HG02938 (cell line): Measurements from ENCODE around the gene CALM1.

Experiments
- ATAC-seq: cut with Tn5 transposase; IDR thresholded peaks from one replicate; pipeline ENCODE4 v1.9.1; 2021; ENCODE audit warnings: mild to moderate bottlenecking, moderate library complexity; ENCODE audit not compliant: unreplicated experiment

The CALM1 gene

GRCh38 chr14:90407230-90407629 lies 10.4 kb downstream of the CALM1 start:
- ATAC-seq, result no peak

- no peak for ATAC-seq
Observed at GRCh38 chr14:90408713-90409112, 11.9 kb downstream of the CALM1 start.

- ATAC-seq, result no peak
Observed at GRCh38 chr14:90409209-90409730, 12.4 kb downstream of the CALM1 start.

- ATAC-seq, result no peak
Observed at GRCh38 chr14:90412058-90412457, 15.2 kb downstream of the CALM1 start.

- ATAC-seq, result no peak
Observed at GRCh38 chr14:90416720-90417119, 19.9 kb downstream of the CALM1 start.

GRCh38 chr14:90418053-90418452 lies 21.2 kb downstream of the CALM1 start:
- no peak for ATAC-seq

GRCh38 chr14:90419200-90419599 lies 22.4 kb downstream of the CALM1 start:
- ATAC-seq, result no peak

GRCh38 chr14:90421001-90421631 lies 24.3 kb downstream of the CALM1 start:
- no peak for ATAC-seq

GRCh38 chr14:90421632-90422020 lies 24.8 kb downstream of the CALM1 start:
- no peak for ATAC-seq

GRCh38 chr14:90423166-90423565 lies 26.3 kb downstream of the CALM1 start:
- no peak for ATAC-seq

GRCh38 chr14:90424075-90424474 lies 27.2 kb downstream of the CALM1 start:
- no peak for ATAC-seq

GRCh38 chr14:90424686-90425372 lies 28.0 kb downstream of the CALM1 start:
- ATAC-seq, result no peak

GRCh38 chr14:90425373-90425879 lies 28.6 kb downstream of the CALM1 start:
- no peak for ATAC-seq

- no peak for ATAC-seq
Observed at GRCh38 chr14:90426031-90426540, 29.3 kb downstream of the CALM1 start.

- no peak for ATAC-seq
Observed at GRCh38 chr14:90426663-90427062, 29.8 kb downstream of the CALM1 start.

GRCh38 chr14:90427848-90428426 lies 31.1 kb downstream of the CALM1 start:
- no peak for ATAC-seq

GRCh38 chr14:90428676-90429075 lies 31.8 kb downstream of the CALM1 start:
- ATAC-seq, result no peak

- no peak for ATAC-seq
Observed at GRCh38 chr14:90429236-90429635, 32.4 kb downstream of the CALM1 start.

GRCh38 chr14:90429754-90430153 lies 32.9 kb downstream of the CALM1 start:
- ATAC-seq, result no peak

GRCh38 chr14:90434370-90435020 lies 37.7 kb downstream of the CALM1 start:
- ATAC-seq, result no peak

GRCh38 chr14:90438841-90439240 lies 42.0 kb downstream of the CALM1 start:
- no peak for ATAC-seq
